HG03175 (cell line): ENCODE data around the gene JARID2.

Experiments used
- ATAC-seq: cut with Tn5 transposase; IDR thresholded peaks from one replicate; pipeline ENCODE4 v1.9.1; 2021; ENCODE audit warnings: mild to moderate bottlenecking, moderate library complexity; ENCODE audit not compliant: unreplicated experiment

Gene JARID2

DNA sequence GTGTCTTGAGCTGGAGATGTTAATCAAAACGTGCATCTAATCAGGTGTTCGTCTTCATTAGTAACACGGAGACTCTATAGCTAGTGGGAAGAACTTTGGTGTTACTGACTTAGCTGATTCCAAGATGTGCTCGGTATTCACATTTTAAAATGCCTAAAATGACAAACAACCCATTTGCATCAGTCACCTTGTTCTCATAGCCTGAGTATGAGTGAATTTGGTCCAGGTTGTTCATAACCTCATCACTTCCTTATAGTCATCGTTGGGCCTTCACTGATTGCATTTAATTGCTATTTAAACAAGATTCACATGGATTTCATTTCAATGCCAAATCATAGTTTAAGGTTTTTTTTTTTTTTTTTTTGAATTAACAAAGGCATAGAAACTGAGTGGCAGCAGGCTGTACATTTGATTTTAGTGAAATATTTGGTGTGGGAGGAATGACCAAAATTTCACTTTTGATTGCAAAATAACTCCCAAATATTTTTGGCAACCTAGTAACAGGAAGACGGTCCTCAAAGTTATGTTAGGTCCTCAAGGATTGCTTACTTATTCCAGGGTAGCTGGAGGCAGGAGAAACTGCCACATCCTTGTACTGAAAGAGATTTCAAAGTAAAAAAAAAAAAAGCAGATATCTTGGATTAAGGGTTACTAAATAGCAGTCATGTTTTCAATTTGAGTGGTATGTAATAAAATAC, 104.7 kb downstream of the JARID2 start:
- ATAC-seq, result no peak

DNA sequence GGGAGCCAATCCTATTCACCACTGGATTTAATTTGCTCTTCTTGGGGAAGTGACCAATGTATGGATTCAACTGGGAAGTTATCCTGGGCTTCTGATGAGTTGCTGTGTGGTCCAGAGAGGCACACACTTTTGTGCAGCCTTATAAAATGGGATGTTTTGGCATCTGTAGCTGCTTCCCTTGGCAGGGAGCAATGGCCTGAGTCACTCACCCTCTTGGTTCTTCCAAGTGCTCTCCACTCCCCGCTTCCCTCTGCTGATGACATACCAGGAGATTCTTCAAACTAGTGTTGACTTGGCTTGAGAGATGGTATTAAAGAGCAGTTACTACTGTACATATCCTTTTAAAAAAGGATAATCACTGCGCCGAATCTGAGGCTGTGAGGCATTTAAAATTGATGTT, 105.8 kb downstream of the JARID2 start:
- no peak for ATAC-seq

DNA sequence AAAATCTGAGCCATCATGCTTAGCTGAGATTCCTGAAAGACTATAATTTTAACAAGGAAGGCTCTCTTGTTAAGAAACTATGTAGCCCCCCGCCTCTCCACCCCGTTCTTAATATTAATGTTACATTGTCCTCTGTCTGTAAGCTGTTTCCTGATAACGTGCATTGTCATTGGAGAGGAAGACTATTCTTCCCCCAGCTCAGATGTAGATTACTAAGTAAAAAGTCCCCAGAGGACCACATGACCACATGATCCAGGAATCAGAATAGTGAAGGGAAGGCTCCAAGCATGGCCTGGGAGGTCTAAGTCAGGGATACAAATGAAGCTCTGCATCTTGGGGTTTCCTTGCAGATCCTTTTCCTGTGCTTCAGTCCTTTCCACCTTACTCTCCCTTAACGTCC, 106.4 kb downstream of the JARID2 start:
- no peak for ATAC-seq

DNA sequence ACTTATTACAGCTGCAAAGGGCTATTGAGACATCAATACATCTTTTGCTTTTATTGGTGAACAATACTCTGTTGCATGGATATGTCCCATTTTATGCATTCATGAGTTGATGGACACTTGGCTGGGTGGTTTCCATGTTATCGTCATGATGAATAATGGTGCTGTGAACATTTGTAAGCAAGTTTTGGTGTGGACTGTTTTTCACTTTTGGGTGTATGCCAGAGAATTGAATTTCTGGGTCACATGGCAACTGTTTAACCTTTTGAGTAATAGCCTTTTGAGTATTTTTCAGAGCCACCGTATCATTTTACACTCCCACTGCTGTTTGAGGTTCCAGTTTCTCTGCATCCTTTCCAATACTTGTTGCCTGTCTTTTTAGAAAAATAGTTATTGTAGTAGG, 107.0 kb downstream of the JARID2 start:
- no peak for ATAC-seq

DNA sequence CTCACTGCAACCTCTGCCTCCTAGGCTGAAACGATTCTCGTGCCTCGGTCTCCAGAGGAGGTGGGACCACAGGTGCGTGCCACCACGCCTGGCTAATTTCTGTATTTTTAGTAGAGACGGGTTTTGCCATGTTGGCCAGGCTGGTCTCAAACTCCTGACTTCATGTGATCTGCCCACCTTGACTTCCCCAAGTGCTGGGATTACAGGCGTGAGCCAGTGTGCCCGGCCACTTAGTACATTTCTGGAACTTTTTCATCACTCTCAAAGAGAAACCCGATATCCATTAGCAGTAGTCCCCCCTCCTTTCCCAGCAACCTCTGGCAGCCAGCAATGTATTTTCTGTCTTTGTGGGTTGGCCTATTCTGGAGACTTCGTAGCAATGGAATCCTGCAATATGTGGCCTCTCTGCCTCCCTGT, 109.8 kb downstream of the JARID2 start:
- no peak for ATAC-seq

GRCh38 chr6:15356179-15356578, 110.3 kb downstream of the JARID2 start:
- ATAC-seq, result no peak

DNA sequence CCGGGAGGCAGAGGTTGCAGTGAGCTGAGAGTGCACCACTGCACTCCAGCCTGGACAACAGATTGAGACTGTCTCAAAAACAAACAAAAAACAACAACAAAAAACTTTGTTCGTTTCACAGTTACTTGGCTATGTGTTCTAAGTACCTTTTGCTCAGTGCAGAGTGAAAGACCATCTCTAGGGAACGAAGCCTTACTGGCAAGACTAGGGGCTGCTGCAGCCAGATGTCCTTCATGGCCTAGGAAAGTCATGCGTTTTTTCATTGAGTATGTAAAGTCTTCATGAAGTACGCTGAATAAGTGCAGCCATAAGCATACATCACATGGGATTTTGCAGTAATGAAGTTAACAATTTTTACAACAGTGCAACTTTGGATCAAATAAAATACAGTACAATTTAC, 111.1 kb downstream of the JARID2 start:
- no peak for ATAC-seq

DNA sequence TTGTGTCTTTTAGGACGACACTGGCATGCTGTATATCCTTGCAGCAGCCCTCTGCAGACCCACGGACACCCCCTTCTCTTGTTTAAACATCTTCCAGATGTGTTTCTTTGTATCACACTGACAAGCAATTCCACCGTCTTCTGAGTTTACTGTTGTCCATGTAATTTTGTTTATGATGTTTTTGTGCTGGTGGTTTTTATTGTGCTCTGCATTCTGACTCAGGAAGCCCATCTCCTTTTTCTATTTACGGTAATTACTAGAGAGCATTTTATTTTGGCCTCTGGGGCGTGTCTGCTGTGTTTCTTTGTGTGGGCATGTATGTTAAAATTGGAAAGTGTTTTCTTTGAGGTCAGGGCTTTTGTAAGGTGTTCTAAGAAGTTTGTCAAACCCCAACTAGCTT, 111.9 kb downstream of the JARID2 start:
- ATAC-seq, result no peak

DNA sequence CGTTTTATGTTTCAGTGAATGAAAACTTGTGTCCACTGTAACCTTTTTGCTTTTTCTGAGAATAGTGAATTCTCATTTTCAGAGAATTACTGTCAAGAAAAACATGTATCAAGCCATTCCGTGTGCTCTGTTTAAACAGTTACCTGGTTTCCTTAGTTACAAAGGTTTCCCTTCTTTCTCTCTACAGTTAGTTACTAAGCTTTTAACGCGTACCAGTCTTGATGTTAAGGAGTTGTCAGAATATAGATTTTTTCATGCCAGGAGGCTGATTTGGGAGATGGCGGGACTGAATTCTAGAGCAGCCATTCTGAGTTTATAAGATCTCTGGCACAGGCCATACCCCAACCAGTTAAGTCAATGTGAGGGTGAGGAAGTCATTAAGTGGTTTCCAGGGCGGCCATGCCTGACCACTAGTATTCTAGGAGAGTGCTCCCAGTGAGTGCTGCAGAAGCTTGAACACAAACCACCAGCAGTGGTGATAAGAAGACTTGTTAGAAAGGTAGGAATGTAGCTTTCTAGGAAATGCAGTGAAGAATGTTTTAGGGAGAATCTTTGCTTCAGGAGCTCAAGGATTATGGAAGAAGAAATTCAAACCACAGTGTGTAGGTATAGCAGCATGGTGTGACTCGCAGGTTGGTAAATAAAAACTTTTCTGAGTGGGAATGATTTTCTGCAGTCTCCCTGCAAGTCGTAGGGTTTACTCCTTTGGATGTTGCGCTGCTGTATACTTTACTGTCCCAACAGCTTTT, 112.9 kb downstream of the JARID2 start:
- ATAC-seq, result peak; percentile 59

DNA sequence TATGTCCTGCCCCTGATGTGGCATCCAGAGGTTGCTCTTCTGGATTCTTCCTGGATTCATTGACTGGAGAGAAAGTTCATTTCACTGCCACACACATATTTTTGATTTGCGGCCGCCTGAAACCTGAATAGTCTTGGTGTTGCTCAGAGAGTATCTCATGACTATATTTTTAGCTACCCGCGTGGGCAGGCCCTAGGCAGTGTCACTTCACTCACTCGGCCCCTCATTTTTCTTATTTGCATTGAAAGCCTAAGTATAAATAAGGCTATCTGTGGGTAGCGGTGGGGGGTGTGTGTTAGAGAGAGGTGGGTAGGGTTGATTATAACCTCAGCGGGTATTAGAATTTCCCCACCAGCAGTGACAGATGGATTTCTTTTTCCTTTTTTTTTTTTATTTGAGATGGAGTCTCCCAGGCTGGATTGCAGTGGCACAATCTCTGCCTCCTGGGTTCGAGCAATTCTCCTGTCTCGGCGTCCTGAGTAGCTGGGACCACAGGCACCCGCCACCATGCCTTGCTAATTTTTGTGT, 113.5 kb downstream of the JARID2 start:
- ATAC-seq, result peak; percentile 57

GRCh38 chr6:15360300-15360699, 114.4 kb downstream of the JARID2 start:
- no peak for ATAC-seq

- no peak for ATAC-seq
Observed at GRCh38 chr6:15361197-15361596, 115.3 kb downstream of the JARID2 start.

- ATAC-seq, result no peak
Observed at GRCh38 chr6:15362274-15363160, 116.6 kb downstream of the JARID2 start.

GRCh38 chr6:15363164-15363522, 117.3 kb downstream of the JARID2 start:
- ATAC-seq, result no peak

DNA sequence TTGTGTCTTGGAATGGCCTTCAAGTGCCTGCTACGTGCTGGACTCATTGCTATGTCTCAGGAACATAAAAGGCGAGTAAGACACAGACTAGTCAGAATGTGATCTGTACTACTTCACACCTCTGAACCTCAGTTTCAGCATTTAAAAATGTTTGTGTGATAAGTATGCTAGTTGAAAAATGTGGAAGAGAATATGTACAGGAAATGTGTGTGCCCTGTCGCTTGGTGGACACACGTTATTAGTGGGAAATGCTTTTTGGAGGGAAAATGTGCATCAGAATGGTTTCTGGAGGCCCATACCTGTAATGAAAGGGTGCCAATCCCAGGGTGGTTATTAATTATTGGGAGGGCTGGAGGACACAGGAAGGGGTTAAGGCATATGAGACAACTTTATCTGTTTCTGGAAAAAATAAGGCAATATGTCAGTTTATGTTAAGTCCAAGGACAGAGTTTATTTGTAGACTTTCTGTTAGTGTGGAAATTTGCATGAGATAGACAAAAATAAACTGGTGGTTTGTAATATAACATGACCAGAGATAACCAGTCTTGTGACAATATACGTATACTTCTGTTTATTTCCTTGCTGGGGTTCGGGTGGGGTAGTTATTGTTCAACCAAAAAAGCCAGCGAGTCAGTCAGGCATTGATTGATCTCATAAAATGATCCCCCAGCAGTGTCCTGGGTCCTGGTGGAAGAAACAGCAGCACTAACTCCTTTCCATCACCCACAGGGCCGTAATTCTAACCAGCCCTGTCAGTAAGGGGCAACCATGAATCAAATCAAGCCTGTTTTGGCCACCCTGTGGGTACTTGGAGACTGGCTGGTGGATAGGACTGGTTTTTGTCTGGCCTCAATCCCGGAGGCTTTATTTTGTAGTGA, 117.9 kb downstream of the JARID2 start:
- peak; percentile 57 for ATAC-seq

DNA sequence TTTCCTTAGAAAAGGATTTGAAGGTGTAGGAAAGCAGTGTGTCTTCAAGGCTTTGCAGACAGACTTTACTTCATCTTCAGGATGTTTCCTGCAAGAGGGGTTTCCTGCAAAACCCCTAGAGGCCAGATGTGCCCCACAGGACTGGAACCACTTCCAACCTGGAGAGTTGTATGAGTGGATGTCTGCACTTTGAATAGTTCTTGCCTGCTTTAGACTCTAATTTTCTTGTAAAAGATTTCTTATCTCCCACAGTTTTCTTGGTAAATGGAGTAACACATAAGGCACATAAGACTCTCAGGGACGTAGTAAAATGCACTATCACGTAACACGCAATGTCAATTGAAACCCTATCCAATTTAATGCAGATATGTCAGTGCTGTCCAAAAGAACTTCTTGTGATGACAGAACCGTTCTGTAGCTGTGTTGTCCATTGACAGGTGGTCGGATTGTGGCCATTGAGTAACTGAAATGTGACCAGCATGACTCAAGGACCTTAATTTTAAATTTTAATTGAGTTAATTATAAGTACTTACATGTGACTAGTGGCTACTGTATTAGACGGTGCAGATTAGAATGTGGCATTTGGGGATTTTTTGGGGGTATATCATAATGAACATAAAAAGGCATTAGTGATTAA, 118.7 kb downstream of the JARID2 start:
- ATAC-seq, result no peak

DNA sequence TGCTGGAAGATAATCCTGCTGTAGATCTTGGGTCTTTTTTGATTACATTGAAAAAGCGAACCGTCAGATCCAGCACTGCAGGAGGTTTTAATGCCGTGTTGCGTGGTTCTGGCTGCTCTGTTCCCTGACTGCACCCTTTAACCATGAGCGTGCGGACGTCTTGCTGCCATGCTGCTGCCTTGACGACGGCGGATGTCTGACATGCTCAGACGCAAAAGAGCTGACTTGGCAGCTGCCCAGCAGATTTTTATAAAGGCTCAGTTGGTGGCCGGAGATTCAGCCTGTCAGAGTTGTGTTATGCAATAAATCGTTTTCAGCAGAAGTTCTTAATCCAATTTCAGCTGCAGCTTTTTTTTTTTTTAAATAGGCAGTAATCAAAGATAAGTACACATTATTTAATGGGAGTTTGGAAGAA, 119.4 kb downstream of the JARID2 start:
- no peak for ATAC-seq

DNA sequence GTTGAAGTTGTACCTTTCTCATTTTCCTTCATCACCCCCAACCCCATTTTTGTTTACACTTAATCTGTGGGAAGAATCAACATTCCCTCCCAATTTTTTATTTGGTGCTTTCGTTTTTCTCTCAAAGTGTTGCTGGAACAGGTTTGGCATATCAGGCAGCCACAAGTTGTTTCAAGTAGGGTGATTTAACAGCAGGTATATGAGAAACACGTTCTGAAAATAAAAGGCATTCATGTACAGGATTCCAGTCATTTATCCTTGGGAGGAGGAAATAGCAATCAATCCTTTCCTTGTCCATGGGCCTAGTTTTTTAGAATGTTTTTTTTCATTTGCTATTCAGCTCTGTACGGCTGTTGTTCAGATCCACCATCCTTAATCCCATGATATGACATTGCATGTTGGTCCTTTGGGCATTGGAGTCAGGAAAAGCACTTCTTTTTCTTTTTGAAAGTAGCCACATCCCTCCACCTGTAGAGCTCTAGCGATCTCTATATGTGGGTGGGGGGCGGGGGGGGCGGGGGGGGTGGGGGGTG, 120.2 kb downstream of the JARID2 start:
- ATAC-seq, result no peak

DNA sequence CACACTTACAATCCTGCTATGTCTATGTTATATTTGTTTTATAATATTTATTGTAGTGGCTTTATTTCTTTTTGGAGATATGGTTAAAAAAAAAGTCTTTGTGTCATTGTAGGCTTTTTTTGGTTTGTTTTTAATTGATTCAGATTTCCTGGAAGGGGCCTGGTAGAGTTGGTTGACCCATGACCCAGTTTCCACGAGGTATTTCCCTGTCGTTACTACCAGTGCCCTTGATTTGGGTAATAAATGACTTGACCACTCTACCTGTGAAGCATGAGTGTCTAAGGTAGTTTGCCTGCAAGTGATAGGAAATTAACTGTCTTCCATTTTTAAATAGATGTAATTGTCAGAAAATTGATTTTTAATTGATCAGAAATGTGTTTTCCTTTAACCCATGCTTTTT, 121.0 kb downstream of the JARID2 start:
- ATAC-seq, result no peak

DNA sequence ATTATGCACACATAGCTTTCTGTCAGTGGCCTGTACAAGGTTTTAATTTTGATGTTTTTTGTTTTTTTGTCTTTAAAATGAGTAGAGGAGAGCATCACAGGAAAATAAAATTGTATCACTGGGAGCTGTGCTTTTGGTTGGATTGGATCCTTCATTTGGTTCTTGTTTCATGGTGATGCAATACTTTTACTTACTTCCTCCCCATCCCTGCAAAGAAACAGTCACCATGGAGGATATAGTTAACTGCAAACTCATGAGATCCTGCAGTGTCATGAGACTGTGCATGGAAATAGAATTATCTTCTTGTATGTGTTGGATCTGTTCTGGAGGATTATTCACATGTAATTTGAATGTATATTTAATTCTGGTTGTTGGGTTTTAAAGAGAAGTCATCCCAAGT, 122.3 kb downstream of the JARID2 start:
- no peak for ATAC-seq
